HG02571 (cell line): Measurements from ENCODE around the gene PELI2.

ENCODE experiments used
- ATAC-seq: cut with Tn5 transposase; IDR thresholded peaks from one replicate; pipeline ENCODE4 v1.9.1; 2021; ENCODE audit warnings: mild to moderate bottlenecking, moderate library complexity; ENCODE audit not compliant: unreplicated experiment

The PELI2 gene

DNA sequence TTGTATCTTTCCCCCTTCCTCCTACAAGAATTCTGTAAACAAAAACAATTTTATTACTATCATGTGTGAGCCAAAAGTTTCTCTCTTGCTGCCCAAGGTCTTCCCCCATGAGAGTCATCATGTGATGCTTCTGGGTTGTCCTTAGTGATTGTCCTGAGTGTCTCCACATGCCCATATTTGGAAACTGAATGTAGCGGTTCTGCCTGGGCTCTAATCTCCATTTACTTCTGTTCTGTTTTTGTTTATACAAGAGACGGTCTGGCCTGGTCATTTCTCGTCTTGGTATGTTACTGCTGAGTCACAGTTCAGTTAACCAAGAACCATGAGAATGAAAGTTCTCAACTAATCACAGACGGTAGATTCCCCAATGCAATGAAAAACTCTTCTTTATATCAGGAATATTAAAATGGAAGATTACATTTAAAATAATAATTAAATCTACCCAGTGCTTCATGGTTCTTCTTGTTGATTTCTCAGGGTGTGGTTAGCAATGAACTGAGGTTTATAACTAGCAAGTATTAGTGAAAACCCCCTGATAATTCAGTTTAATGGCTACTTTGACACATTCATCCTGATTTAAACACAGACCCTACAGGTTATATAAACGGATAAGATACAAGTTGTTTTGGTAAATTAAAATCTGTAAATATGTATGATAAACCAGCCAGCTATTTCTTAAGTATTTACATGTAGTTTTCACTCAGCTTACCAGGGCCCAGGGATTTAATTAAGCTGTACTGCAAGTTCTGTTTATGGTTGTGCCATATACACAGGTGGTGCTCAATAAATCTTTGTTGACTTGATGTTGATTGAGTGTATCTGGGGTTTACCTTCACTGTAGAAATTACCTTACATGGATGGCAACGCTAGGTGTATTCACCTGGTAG, 81.1 kb downstream of the PELI2 start:
- peak; percentile 44 for ATAC-seq

GRCh38 chr14:56199982-56200577, 81.9 kb downstream of the PELI2 start:
- ATAC-seq = peak; percentile 45

- no peak for ATAC-seq
Observed at GRCh38 chr14:56202256-56202655, 84.0 kb downstream of the PELI2 start.

GRCh38 chr14:56205881-56206280, 87.7 kb downstream of the PELI2 start:
- ATAC-seq = no peak

DNA sequence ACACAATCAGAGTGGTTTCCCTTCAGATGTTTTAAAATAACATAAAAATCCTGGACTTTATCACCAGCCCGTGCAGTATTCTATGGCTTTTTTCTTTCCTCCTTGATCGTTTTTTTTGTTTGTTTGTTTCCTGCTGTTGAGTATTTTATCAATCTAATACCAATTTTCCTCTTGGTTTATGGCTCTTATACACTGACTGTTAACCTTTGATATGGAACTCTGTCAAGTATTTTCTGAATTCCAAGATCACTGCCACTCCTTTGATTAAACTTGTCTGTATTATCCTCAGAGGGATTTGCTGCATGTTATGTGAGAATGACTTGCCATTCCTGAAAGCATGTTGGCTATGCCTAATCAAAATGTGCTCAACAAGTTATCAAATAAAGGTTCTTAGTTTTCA, 88.4 kb downstream of the PELI2 start:
- ATAC-seq = no peak

- no peak for ATAC-seq
Observed at GRCh38 chr14:56207626-56208292, 89.5 kb downstream of the PELI2 start.

DNA sequence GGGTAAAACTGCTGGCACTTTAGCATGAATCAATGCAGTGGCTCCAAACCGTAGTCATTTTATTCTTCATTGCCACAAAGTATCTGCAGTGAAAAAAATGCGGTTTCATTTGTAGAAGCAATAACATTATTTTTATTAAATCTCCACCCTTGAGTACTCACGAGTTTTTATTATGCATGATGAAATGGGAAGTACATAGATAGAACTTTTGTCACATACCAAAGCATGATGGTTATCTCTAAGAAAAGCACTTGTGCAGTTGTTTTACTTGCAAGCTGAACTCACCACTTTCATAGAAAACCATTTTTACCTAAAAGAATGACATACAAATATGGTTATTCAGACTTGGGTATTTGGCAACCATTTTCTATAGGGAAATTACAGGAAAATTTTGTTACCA, 90.3 kb downstream of the PELI2 start:
- ATAC-seq = no peak

DNA sequence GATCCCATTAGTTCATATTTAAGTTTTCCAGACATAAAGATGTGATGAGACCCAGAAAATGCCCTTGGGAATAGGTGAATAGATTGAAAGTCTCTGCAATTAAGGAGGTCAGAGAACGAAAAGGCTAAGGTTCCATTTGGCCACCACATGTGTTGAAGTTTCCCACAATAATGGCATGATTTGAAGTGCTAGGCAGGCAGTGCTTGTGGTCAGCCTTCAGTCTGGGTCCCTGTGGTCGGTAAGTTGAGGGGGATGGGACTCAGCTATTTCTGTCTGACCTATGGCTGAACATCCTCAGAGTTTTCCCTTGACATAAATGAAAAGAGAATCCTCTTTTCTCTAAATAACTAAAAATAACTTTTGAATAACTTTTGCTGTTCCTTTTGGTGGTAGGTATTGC, 92.4 kb downstream of the PELI2 start:
- ATAC-seq = no peak

DNA sequence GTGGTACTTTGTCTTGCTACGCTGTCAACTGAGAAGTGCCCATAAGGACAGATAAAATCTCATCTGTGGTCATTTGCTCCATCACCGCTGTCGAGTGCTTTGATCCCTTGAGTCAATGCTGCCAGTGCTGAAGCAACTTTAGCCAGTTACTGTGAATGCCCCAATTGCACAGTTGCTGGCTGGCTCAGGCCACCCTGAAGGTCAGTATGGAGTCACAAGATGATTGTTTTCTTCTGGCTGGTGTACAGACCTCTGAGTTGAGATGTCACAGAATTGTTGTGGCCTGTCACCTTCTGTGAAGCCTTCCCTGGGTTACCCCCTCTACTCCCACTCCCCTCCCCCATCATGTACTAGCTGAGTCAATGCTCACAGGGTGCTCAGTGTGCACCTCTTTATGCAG, 92.9 kb downstream of the PELI2 start:
- no peak for ATAC-seq

- no peak for ATAC-seq
Observed at GRCh38 chr14:56211844-56212243, 93.6 kb downstream of the PELI2 start.

- no peak for ATAC-seq
Observed at GRCh38 chr14:56212521-56212920, 94.3 kb downstream of the PELI2 start.

- ATAC-seq = no peak
Observed at GRCh38 chr14:56213306-56213705, 95.1 kb downstream of the PELI2 start.

DNA sequence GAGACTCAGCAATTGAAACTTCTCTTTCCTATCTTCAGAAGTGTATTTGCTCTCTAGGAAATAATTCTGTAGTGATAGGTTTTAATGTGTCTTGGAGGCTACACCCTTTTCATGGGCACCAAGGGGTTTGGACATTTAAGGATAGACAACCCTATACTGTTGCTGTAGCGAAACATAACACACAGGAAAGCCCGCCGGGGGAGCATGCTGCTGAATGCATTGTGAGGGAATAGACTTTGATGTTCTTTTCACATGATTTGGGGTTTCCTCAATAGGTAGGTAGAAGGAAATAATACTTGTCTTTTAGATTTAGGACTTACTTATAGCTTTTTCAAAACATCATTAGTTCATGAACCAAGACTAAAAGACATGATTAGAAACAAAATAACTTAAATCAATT, 97.0 kb downstream of the PELI2 start:
- ATAC-seq = no peak

DNA sequence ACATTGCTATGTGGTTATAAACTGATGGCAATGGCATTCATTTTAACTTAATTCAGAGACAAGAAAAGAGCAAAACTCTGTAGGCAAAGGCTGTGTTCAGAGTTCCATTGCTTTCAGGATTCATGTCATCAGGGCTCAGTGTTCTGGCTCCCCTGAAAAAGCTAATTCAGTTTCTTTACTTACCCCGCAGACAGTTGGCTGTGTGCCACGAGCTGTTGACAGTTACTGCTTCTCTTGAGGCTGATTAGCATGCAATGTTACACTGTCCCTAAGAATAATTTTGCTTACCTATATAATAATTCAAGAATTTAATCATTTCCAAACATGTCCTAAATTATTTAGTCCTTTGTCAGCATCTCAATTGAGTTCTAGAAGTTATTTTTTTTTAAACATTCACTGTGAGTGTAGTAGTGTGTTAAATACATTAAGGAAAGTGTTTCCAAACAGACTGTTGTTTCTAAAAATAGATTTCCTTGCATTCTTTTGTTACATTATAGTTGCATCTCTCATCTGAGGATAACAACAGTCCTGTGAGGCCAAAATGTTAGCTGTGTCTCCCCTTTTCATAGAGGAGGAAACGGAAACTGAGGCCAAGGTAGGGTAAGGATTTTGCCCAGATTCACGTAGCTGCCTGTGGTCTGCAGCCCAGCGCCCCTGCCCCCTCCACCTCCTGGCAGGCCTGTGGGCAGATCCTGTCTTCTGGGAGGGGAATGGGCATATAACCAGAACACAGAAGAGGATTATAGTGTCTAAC, 98.6 kb downstream of the PELI2 start:
- ATAC-seq = no peak

- no peak for ATAC-seq
Observed at GRCh38 chr14:56217380-56218045, 99.3 kb downstream of the PELI2 start.

DNA sequence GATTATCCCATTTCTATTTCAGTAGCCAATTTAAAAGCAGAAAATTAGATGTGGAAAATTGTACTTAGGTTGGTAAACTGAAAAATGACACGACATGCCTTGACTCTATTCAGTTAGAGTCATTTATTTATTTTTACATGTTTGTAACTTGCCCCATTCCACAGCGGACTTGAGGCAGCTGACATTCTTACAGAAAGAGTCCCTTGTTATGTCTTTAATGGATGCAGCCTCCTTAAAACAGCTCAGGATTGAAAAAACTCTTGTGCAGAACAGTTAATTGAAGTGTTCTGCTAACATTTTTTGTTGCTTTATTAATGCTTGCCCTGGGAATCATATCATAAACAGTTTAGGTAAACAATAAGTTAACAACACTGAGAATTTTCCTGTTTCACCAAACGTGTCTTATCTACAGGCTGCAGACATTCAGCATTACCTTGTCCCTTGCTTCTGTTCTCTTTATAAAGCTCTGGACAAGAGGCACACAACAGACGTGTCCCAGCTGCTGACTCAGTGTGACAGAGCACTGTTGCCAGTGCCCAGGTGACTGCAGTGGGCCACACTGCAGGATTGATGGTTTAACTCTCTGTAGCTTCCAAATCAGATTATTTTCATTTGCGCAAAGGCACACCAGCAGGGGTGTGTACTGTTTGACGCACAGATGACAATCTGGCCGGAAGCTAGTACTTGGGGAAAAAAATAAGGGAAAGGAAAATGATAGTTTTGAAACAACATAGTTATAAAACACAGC, 101.6 kb downstream of the PELI2 start:
- no peak for ATAC-seq

GRCh38 chr14:56221382-56222128, 103.3 kb downstream of the PELI2 start:
- ATAC-seq = no peak

DNA sequence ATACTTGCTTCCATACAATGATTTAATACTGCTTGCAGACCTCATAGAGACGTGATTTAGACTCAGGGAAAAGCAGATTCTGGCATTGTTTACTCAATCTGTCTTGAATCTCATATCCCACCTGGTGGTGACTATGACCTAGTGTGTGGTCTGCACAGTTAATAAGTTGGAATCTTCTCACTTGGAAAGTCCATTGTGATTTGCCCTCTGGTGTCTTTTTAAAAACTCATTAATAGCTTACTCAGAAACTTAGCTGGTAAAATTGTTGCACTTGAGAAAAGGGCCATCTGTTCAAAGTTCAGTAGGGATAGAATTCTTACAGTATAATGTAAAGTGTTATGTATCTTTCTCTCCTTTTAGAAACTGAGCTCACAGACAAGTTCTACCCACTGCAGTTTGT, 106.0 kb downstream of the PELI2 start:
- ATAC-seq = no peak
